GM10266 (cell line): ENCODE results near the gene CCR5AS.
"Not testable (repeated sequence)": the region's sequence is repeated elsewhere in the genome, so short reads cannot be mapped to it uniquely, and the experiment has no call there.

Experiments used
- DNase-seq: peaks from one replicate; pipeline ENCODE4 v3.0.0; 2012; ENCODE audit errors: extremely low spot score
- TF ChIP-seq, protein P1 (sequence below): IDR thresholded peaks from 2 replicates; pipeline ENCODE4 v1.5.1; 2012; ENCODE audit warnings: mild to moderate bottlenecking, low read depth; ENCODE audit not compliant: control insufficient read depth, insufficient read depth; ENCODE audit errors: missing control alignments

The CCR5AS gene

DNA sequence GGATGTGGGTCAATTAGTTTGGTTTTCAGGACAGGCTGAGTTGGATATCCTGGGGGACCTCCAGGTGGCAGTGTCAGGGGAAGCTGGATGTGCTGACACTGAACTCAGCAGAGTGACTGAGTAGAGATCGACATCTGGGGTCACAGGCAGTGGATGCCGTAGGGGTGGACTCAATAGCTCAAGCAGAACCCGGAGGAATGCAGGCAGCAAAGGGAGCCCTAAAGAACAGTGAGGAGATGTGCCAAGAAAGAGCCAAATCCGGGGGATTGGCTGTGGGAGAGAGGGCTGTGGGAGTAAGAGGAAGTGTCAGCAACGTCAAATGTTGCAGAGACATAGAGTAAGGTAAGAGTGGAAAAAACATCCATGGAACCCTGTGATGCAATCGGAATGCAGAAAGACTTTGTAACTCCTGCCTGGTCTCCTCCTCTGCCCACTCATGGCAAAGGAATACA lies 11.6 kb downstream of the CCR5AS start:
- no peak for DNase-seq
- TF ChIP-seq, protein P1, sequence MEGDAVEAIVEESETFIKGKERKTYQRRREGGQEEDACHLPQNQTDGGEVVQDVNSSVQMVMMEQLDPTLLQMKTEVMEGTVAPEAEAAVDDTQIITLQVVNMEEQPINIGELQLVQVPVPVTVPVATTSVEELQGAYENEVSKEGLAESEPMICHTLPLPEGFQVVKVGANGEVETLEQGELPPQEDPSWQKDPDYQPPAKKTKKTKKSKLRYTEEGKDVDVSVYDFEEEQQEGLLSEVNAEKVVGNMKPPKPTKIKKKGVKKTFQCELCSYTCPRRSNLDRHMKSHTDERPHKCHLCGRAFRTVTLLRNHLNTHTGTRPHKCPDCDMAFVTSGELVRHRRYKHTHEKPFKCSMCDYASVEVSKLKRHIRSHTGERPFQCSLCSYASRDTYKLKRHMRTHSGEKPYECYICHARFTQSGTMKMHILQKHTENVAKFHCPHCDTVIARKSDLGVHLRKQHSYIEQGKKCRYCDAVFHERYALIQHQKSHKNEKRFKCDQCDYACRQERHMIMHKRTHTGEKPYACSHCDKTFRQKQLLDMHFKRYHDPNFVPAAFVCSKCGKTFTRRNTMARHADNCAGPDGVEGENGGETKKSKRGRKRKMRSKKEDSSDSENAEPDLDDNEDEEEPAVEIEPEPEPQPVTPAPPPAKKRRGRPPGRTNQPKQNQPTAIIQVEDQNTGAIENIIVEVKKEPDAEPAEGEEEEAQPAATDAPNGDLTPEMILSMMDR = peak; percentile 13

DNA sequence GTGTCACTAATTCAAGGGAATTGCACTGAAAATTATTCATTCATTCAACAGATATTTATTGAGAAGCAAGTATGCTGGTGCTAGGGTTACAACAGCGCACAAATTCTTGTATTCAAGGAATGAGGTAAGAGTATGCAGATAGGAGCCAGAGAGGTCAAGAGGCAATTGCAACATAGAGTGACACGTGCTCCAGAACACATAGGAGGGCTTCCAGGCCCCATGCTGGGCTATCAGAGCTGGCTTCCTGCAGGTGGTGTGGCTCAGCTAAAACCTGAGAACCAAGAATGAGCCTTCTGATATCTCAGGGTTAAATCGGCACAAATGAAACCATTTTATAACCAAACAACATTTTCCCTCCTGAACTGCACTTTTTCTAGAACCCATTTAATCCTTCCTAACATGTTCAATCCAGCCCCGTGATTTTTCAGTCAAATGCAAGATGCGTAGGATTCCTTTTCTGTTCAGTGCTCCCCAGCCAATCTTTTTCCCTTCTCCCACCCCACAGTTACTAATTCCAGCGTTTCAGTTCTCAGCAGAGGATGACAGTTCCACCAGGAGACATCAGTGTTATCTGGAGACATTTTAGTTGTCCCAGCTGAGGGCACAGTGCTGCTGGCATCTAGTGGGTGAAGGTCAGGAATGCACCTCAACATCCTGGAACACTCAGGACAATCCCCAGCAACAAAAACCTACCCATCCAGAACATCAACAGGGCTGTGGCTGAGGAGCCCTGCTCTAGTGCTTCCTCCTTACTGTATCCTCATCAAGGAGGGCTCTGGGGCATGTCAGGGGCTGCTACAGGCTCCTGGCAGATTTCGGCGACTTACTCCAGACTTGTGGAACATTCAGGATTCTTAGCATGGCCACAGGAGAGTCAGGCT lies 13.1 kb downstream of the CCR5AS start:
- TF ChIP-seq, protein P1 = no peak

DNA sequence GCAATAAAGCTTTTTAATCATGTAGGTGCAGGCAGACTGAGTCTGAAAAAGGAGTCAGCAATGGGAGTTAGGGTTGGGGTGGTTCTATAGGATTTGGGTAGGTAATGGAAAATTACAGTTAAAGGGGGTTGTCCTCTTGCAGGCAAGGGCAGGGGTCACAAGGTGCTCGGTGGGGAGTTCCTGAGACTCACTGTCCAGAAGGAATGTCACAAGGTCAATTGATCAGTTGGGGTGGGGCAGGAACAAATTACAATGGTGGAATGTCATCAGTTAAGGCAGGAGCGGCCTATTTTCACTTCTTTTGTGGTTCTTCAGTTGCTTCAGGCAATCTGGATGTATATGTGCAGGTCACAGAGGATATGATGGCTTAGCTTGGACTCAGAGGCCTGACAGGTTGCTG lies 13.9 kb downstream of the CCR5AS start:
- TF ChIP-seq, protein P1 = no peak
- DNase-seq = no peak

More for the DNA sequence above, 13.1 kb downstream of the CCR5AS start:
- DNase-seq = no peak

DNA sequence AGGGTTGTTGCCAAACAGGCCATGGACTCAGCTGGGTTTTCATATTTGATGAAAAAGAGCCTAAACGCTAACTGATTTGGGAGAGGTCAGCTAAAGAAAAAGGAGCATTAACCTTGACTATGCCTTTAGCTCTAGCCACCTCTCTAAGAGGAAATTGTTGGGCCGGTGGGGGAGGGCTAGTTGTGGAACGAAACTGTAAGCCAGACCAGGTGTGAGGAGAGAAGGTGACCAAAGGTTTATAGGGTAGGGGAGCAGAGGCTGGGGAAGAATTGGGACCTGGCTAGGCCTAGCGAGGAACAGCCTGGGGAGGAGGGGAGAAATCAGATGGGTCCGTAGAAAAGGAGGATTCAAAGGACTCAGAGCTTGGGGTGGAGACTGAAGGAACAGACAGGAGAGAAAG lies 15.3 kb downstream of the CCR5AS start:
- DNase-seq = not testable (repeated sequence)

DNA sequence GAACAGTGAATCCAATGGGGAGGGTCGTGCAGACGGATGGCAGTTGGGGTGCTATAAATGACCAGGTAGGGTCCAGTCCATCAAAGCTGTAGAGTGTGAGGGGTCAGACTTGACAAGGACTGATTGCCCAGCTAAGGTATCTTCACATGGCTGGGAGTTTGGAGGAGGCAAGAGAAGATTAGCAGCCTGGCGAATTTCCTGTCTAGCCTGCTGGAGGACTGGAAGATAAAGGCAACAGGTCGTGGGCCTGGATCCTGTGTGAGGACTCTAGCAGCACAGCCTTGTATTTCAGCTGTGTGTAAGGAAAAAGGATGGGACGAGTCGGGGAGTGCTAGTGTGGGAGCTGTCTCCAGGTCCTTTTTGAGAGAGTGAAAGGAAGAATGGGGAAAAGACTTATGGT lies 17.6 kb downstream of the CCR5AS start:
- TF ChIP-seq, protein P1 = no peak
- DNase-seq = no peak

DNA sequence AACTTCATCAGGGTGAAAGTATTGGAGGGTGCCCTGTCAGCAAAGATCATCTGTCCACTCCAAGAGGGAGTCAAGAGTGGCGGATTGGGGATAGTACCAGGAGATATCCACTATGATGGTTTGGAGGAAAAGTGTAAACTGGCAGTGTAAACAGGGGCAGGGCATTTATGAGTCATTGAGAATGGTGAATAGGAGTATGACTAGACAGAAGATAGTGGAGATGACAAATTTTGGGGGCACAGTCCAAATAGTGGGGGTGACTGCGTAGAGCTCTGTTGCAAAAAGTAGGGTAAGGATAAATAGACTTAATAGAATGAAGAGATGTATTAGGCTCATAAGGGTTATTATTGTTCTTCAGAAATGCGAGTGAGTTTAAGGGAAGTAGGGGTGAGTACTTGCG lies 18.0 kb downstream of the CCR5AS start:
- not testable (repeated sequence) for DNase-seq

DNA sequence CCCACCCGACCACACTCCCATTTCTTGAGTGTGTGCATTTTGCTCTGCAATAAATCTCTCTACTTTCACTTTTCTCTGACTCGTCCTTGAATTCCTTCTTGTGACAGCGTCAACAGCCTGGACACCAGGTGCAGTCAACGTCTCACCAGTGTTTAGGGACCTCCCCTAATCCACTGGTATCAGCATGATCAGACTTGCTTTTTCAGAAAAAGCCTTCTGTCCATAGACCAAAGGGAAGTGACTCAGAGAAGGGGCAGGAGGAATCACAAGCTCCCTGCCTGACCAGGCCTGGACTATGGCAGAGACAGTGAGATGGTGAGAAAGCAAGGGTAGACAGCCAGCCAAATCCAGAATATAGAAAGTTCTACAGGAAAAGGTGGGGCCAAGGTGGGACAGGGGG lies 20.7 kb downstream of the CCR5AS start:
- no peak for DNase-seq

DNA sequence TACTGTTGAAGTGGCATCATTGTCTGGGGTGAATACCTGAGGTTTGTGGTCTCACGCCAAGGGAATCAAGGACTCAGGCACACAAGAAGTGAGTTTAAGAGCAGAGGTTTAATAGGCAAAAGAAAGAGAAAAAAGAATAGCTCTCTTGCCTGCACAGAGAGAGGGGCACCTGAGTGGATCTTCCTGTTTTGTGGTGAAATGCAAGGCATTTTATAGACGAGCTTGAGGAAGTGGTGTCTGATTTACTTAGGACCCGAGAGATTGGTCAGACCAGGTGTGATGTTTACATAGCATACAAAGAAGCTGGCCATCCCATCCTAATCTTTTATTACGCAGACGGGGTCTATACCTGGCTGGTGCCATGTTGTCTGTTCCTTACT lies 22.9 kb downstream of the CCR5AS start:
- TF ChIP-seq, protein P1 = no peak
- DNase-seq = no peak

More for the DNA sequence above, 20.7 kb downstream of the CCR5AS start:
- TF ChIP-seq, protein P1 = no peak
